Measurements from ENCODE around the gene FAM118B.

FAM118B gene

DNA sequence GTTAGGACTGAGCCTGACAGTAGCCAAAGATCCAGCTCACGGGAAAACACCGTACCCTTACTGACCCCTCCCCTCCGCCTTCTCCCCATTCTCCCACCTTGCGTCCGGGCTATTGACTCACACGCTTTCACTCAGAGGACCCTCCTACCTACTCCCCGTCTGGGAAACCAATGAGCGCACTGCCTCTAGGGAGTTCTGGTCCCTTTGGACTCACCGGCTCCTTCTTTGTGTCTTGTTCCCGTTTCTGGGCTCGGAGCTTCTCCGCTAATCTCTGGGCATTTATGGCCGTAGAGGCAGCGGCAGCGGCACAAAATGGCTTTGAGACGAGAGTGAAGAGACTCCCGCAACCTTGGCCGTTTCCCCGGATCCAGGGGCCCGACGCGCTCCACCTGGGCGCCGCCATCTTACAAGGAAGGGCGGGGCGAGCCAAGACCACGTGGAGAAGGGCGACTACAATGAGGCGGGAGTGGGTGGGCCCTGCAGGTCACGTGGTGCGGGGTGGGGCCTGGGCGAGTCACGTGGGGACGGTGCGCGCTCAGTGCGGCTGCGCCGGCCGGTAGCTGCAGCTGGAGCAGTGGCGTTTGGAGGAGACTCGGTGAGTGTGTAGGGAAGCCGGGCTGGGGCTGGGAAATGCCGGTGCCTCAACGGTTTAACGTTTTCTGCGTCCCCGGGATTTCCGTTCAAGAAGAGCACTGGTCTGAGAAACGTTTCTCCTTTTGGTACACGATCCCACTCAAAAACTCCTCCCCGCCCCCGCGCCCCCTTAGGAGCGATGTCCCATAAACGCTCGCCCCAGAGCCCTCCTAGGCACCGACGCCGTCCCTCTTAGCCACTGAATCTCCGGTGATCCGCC is at the start of gene FAM118B, which contains the start of gene RPUSD4:
Gene FAM118B, plus strand, starts transcription at position 547 of the 853 bp plus-strand sequence. CDS start 23,220 bp downstream, outside the sequence.
Gene RPUSD4, minus strand, starts transcription at position 415 of the 853 bp plus-strand sequence. Its CDS starts 12 bp downstream, at position 403.
- DNase-seq, result peak; percentile 85 to 99 (median 97)

DNA sequence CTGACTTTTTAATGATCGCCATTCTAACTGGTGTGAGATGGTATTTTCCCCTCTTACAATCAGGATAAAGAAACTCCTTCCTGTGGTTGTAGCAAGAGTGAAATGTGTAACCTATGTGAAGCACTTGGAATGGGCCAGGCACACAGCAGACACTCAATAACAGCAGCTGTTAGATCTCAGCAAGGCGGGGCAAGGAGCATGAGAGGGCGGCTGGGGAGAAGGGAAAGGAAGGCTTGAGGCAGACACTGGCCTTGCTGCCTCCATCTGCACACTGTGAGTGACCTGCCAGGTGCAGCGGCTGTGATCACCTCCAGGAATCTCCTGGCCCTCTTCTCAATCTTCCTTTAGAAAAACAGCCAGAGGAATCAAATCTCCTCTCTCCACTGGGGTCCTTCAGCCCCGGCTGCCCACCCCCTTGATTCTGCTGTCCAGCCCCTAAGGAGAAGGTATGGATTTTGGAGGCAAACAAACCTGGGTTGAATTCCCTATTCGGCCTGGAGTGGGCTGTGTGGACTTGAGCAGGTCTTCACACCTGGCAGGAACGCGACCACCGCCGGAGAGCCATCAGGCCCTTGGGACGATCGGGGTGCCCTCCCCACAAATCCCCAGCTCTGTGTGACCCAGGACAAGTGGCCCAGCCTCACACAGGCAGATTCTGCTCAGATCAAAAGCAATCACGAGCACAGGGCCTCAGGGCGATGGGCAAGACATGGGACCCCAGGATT is 49.1 kb upstream of the FAM118B start:
- DNase-seq, result no peak

DNA sequence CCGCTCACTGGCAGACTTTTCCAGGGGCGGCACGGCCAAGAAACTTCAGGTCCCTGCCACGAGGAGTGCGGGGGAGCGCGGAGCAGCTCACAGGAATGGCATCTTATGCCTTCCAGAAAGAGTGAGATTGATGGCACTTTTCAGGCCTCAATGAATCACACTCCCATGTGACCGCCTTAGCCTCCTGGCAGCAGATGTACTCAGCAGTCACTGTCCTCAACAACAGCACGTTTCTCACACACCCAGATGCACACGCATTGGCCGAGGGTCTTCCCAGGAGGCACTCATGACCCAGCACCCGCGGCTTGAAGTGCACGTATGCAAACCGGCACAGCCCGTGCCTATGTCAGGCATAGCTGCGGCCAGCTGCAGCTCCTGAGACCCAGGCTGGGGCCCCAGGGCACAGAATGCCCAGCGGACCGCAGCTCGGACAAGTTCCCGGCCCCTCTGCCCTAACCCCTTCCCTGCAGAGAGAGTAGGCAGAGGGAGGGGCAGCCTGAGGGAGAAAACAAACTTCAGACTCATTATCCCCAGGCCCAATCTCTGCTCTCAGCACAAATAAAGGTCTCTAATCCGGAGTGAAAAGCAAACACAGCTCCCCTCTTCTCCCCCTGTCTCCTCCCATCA is 48.4 kb upstream of the FAM118B start:
- DNase-seq, result peak in 6 of 51 donors; percentile 4 to 45 (median 13)

DNA sequence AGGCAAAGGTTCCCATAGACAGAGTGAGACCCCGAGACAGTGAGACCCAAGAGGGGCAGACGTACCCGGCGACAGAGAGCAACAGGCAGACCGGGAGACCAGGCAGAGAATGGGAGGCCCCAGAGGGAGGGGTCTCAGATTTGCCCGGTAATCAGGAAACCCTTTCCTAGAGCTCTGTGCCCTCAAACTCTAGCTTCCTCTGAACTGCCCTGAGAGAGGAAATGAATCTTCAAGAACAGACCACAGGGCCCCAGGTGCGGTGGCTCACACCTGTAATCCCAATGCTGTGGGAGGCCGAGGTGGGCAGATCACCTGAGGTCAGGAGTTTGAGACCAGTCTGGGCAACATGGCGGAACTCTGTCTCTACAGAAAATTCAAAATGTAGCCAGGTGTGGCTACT is 47.8 kb upstream of the FAM118B start:
- DNase-seq, result no peak

DNA sequence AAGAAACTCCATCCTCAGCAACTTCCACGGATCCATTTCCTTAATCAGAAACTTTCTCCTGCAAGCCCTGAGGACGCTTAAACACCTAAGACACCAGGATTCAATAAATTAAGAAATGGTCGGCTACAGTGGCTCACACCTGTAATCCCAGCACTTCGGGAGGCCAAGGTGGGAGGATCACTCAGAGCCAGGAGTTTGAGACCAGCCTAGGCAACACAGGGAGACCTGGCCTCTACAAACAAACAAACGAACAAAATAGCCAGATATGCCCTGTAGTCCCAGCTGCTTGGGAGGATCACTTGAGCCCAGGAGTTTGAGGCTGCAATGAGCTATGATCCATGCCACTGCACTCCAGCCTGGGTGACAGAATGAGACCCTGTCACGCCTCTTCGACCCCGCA is 46.8 kb upstream of the FAM118B start:
- DNase-seq, result no peak

DNA sequence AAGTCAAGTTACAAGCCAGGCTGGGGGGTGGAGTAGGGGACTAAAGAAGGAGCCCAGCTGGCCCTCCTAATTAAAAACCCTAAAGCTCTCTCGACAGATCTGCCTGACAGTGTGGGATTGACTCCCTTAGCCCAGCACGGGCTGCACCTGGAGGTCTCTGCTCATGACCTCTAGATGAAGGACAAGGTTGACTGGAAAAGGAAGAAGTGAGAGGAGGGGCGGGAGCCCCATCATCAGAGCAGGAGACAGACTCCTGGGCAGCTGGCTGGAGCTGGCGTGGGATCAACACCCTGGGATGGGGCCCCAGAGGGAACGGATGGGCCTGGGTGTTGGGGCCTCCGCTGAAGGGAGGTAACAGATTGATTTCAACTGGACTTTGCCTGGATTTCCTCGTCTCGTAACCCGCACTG is 46.3 kb upstream of the FAM118B start:
- DNase-seq, result no peak

DNA sequence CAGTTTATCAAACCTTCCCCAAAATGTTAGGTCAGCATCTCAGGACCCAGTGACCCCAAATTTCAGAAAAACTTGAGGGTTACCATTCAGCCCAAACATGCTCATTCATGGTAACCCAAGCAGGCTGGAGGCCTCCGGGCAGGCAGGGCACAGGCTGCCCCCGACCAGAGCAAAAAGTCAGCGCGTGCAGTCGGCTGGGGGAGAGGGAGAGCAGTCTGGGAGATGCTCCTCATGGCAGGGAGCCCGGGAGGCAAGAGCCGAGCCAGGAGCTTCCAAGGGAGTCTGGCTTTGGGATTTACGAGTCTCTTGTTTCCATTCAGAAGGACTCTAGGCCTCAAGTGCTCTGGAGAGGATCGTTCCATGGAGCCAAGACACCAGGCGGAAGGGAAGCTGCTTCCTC is 45.8 kb upstream of the FAM118B start:
- no peak for DNase-seq

DNA sequence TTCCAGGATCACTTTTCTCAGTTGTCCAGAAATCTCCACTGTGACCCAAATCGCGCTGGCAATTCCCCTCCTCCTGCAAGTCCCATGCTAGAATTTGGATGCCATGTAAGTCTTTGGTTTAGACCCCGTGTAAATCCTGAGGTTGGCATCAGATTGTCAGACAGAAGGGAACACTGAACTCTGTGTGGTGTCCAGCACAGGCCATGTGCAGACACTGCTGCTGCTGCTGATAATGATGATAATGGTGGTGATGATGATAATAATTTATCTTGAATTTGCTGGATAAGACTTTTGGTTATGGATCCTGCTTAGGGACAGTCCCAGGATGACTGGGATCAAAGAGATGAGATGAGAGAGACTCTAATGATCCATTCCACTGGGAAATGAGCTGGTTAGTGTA is 45.2 kb upstream of the FAM118B start:
- DNase-seq, result no peak

DNA sequence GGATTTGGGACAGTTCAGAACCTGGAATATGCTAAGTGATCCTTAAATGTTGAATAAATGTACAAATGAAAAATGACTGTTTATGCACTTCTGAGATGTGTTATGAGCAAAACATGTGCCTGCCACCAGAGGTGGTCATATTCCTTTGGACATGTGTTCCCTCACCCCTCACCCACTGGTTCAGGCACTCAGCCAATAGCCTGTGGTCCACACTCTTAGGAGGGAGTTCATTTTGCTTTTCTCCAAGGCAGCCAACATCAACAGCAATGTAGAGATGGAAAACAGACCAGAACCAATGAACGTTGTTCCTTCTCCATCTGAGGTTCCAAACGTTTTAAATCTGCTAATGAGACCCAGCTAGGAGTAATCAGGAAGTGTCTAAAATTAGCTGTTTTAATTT is 44.1 kb upstream of the FAM118B start:
- no peak for DNase-seq

DNA sequence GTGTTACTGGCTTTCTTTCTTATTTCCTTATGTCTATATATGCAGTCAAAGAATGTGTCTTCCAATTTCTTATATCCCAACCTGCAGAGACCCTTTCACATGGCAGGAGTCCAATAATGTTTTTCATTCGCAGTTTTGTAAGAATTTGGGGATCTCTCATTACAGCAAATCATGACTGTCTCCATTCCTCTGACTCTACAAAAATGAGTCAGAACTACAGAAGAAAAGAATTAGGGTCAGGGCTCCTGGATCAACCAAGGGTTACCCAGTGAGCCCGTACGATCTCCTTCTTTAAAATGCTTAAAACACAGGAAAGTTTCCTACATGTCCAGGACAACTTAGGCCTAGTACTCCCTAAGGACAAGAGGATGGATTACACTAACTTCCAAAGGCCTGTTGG is 42.3 kb upstream of the FAM118B start:
- DNase-seq, result no peak

DNA sequence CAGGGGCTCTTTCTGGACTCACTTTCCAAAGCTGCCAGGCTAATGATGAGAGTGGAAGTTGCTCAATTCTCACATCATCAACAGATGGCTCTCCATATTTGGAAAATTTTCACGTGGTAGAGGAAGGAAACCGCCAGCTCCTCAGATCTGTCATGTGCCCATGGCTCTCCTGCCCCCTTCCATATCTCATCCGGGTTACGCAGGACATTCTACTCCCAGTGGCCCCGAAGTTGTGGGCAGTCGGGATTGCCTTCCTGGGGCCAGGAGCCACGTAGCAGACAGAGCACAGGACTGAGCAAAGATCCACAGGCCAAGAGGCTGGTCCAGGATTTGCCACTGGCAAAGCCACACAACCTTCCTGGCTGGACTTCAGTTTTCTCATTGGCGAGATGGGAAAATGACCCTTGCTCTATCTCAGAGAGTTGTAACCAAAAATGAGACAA is 39.0 kb upstream of the FAM118B start:
- DNase-seq, result no peak

DNA sequence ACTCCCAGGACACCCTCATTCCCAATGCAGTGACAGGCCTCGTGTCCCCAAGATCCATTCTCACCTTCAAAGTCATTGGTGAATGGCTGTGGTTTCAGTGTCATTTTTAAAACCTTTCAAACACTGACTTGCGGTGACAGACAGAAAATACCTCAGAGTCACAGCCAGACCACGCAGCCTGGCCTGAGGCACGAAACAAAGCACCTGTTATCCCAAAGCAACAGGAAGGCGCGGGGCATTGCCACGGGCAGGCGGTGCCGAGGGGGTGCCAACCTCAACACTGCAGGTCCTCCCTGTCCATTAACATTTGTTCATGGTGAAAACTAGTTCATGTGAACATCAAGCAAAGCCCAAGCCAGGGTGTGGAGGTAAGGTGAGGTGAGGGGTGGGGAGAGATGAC is 38.3 kb upstream of the FAM118B start:
- DNase-seq, result no peak

DNA sequence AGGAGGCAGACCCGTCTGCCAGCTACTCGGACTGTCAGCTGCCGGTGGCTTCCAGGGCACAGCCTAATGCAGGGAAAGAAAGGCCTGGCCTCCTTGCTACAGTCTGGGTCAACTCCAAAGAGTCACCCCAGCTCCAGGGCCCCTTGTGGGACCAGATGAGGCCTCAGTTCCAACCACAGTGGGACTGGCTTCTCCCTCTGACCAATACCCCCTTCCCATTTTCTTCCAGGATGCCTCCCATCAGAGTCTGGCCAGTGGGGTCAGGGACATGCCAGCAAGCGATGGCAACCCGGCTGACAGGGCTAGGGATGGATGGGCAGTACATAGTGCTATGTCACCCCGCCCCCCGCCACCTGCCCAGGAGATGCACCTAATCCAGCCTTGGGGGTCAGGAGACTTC is 36.8 kb upstream of the FAM118B start:
- DNase-seq, result no peak

DNA sequence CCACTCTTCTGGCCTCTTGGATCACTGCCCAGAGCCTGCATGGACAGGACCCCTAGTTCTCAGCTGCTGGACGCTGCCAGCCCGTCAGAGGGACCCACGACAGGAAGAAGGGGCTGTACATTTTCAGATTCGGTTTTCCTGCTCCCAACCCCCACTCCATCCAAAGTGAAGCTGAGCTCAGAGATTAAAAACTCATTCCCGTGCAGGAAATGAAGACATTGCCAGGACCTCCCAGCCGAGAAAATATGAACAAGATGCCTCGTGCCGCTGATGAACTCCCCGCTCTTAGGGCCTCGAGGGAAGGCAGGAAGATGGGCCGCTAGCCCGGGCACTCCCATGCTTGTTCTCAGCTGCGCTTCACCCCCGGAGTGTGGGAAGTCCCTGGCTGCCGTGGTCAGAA is 36.2 kb upstream of the FAM118B start:
- DNase-seq, result no peak

DNA sequence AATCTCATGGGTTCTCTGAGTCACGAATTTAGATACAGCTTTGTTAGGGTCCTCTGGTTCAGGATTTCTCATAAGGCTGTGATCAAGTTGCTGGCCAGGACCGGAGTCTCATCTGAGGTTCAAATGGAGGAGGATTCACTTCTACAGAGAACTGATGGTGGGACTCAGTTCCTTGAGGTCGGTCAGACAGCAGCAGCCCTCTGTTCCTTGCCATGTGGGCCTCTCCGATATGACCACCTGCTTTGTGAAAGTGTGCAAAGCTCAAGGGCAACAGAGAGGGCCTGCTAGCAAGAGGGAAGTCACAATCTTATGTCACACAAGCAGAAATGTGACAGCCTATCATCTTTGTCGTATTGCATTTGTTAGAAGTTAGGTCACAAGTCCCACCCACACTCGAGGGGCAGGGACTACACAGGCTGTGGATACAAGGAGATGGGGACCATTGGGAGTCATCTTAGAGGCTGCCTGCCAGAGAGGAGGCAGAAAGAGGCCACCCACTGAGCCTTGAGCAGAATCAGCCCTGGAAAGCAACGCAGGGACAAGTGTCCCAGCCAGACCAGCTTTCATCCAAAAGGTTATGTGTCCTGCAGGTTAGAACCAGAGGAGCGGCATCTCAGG is 34.6 kb upstream of the FAM118B start:
- no peak for DNase-seq

DNA sequence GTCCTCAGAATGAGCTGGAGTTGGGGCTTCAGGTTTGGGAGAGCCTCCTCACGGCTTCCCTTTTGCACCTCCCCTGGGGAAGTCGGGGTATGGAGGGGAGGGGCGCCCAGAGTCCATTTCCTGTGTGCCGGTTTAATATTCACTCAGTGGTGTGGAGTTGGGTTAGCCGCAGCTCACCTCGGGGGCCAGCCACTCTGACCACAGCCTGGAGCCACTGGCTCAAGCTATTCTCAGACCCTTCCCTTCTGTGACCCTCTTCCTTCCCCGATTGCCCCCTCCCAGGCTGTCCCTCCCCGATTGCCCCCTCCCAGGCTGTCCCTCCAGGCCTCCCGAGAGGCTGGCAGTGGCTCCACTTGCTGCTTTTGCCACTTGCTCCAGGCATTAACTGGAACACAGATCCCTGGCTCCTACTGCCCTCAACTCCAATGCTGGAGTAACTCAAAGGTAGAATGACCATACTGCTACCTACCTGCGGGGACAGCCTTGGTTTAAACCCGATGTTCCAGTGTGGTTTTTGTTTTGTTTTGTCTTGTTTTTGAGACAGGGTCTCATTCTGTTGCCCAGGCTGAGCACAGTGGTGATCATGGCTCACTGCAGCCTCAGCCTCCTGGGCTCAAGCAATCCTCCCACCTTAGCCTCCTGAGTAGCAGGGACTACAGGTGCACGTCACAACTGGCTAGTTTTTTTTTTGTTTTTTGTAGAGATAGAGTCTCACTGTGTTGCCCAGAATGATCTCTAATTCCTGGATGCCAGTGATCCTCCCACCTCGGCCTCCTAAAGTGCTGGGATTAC is 29.4 kb upstream of the FAM118B start:
- no peak for DNase-seq

DNA sequence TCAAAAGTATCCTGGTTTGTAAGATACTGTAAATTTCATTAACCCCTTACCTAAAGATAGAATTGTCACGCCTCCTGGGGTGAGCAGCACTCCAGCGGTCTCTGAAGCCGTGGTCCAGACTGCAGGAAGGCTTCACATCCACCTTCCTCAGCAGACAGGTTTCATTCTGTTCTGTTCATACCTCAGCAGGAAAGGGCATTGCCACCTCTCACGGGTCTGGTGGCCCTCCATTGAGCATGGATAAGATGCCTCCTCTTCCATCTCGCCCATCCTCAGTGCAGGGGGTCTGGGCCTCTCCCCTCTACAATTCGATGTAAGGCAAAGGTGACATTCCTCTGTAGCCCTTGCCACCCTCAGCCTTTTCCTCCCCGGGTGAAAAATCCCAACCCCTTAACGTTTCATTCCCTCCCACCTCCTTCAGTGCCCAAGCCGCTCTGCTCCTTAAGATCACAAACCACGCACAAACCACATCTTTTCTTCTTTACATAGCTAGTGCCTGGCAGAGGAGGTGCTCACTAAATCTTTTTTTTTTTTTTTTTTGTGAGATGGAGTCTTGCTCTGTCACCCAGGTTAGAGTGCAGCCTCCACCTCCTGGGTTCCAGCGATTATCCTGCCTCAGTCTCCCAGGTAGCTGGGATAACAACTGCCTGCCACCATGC is 28.7 kb upstream of the FAM118B start:
- DNase-seq, result no peak

DNA sequence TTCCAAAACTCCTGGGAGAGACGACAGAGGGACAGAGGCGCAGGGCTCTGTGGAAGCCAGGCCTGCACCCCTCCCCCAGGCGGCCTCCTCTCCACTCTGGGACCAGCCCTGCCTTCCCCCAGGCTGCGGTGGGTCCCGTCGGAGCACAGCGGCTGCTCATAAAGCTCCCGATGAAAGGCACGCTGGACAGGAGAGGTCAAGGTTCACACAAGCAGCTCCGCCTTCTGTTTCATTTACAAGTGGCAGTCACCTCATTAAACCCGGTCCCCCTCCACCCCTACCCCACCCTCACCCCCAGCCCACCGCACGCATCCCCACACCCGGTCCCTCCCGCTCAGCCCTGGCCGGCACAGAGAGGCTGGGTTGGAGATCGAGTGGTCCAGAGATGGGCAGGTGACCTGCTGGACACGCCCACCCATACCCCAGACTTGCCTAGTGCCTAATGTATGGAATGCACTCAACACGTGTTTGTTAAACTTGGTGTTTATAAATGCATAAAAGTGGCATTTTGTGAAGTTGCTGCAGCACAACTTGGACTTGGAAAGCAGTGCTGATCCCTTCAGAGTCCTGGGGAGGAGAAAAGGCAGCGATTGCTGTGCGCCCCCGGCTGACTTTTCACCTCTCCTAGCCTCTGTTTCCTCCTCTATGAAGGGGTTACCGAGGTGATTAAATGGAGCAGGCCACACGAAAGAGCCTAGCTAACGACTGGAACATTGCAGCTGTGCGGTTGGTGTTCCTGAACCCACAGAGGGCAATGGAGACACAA is 26.1 kb upstream of the FAM118B start:
- no peak for DNase-seq

DNA sequence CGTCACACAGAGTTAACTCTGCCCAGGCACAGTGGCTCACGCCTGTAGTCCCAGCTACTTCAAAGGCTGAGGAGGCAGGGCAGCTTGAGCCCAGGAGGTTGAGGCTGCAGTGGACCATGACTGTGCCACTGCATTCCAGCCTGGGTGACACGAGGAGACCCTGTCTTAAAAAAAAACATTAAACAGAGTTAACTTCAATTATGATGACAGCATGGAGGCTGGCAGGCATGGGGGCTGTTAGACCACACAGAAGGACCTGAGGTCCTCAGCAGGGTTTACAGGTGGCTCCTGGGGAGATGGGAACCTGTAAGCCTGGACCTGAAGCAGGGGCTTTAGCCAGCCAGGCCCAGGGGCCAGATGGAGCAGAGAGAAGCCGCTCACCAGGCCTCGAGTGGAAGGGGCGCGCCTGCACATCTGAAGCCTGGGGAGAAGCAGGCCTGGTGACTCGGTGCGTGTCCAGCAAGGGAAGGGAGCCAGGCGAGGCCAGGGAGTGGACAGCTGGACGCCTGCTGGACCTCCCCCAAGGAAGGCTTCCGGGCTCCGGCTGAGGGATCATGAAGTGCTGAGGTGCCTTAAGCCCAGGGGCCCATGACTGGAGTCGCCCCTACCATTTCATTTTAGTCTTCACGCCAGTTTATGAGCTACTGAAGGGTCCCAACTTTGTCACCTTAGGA is 25.4 kb upstream of the FAM118B start:
- no peak for DNase-seq
